Neural crest cell (in vitro differentiated cells): ENCODE results near the gene CLIC3. TPM values are rescaled to one million over a fixed set of nuclear protein-coding genes. Genes with fewer than 3 reads are reported as not detected.

Experiments
- DNase-seq: peaks from one replicate; pipeline ENCODE4 v3.0.0; 2021; ENCODE audit warnings: low read depth, mixed read lengths, low spot score
- H3K27ac Mint-ChIP-seq: one replicate; pipeline ENCODE4 v1.8.0; 2021; ENCODE audit warnings: mild to moderate bottlenecking, mixed read lengths; ENCODE audit not compliant: unreplicated experiment
- H3K27me3 Mint-ChIP-seq: 2 replicates; pipeline ENCODE4 v1.8.0; 2021; ENCODE audit warnings: low read depth, mild to moderate bottlenecking, mixed read lengths
- H3K36me3 Mint-ChIP-seq: 2 replicates; pipeline ENCODE4 v1.8.0; 2021; ENCODE audit warnings: low read depth, mild to moderate bottlenecking, mixed read lengths
- H3K4me1 Mint-ChIP-seq: 2 replicates; pipeline ENCODE4 v1.8.0; 2021; ENCODE audit warnings: mixed read lengths
- H3K4me3 Mint-ChIP-seq: one replicate; pipeline ENCODE4 v1.8.0; 2021; ENCODE audit warnings: mild to moderate bottlenecking, mixed read lengths
- H3K9me3 Mint-ChIP-seq: 2 replicates; pipeline ENCODE4 v1.8.0; 2021; ENCODE audit warnings: mixed read lengths
- CTCF ChIP-seq: fragments of 200-600 bp; sonication (generic); conservative IDR thresholded peaks from 2 replicates; pipeline ENCODE4 v1.5.0; 2021; ENCODE audit warnings: antibody characterized with exemption, mild to moderate bottlenecking
- total RNA-seq: library from RNA; stranded (reverse); gene quantifications from 2 replicates; pipeline ENCODE4 v1.2.1, GENCODE V29; 2021

CLIC3 gene
- total RNA-seq, 1 donor from 2014 or later, result not detected

- no peak overlapping the region for H3K27ac Mint-ChIP-seq
- no peak for DNase-seq
- no peaks in the 10 kb centered on the region for H3K9me3 Mint-ChIP-seq
- no peak overlapping the region for H3K4me3 Mint-ChIP-seq
- H3K27me3 Mint-ChIP-seq, result no peaks in the 10 kb centered on the region
- TF ChIP-seq CTCF, result no peak
- H3K4me1 Mint-ChIP-seq, result peaks cover 13% of the 10 kb centered on the region
- no peaks in the 10 kb centered on the region for H3K36me3 Mint-ChIP-seq
Measured at GRCh38 chr9:137026384-137026783, 30.0 kb upstream of the CLIC3 start.

- TF ChIP-seq CTCF, result no peak
- Mint-ChIP-seq H3K27me3 (no peaks in the 10 kb centered on the region), H3K36me3 (no peaks in the 10 kb centered on the region), H3K4me1 (peaks cover 13% of the 10 kb centered on the region), H3K27ac (no peak overlapping the region), H3K4me3 (peak overlapping the region; percentile 81), H3K9me3 (no peaks in the 10 kb centered on the region)
- DNase-seq, result peak; percentile 58
Measured at GRCh38 chr9:137025517-137025966, 29.2 kb upstream of the CLIC3 start.

- no peak overlapping the region for H3K27ac Mint-ChIP-seq
- H3K9me3 Mint-ChIP-seq, result no peaks in the 10 kb centered on the region
- peaks cover 9% of the 10 kb centered on the region for H3K4me1 Mint-ChIP-seq
- DNase-seq, result no peak
- H3K4me3 Mint-ChIP-seq, result peak overlapping the region; percentile 27
- TF ChIP-seq CTCF, result no peak
- H3K27me3 Mint-ChIP-seq, result no peaks in the 10 kb centered on the region
- no peaks in the 10 kb centered on the region for H3K36me3 Mint-ChIP-seq
Measured at GRCh38 chr9:137023583-137023991, 27.2 kb upstream of the CLIC3 start.

- Mint-ChIP-seq H3K4me1 (peaks cover 9% of the 10 kb centered on the region), H3K27me3 (no peaks in the 10 kb centered on the region), H3K4me3 (peak overlapping the region; percentile 27), H3K9me3 (no peaks in the 10 kb centered on the region), H3K36me3 (no peaks in the 10 kb centered on the region), H3K27ac (no peak overlapping the region)
- no peak for TF ChIP-seq CTCF
- no peak for DNase-seq
Measured at GRCh38 chr9:137023157-137023556, 26.8 kb upstream of the CLIC3 start.

- DNase-seq, result no peak
- Mint-ChIP-seq H3K9me3 (no peaks in the 10 kb centered on the region), H3K4me3 (no peak overlapping the region), H3K4me1 (peaks cover 9% of the 10 kb centered on the region), H3K27ac (no peak overlapping the region), H3K36me3 (no peaks in the 10 kb centered on the region), H3K27me3 (no peaks in the 10 kb centered on the region)
- no peak for TF ChIP-seq CTCF
Measured at GRCh38 chr9:137022662-137023008, 26.3 kb upstream of the CLIC3 start.
